Activated CD4-positive, CD25-positive, alpha-beta regulatory T cell treated with anti-CD3 and anti-CD28 coated beads, Interleukin-2, amount 50 U/mL, for 16 hours (primary cell): Measurements from ENCODE around the gene GMPPA.

Experiments used
- DNase-seq: peaks from one replicate; pipeline ENCODE4 v3.0.0-alpha.2; 2020; ENCODE audit warnings: low read depth, low spot score

GMPPA gene

DNA sequence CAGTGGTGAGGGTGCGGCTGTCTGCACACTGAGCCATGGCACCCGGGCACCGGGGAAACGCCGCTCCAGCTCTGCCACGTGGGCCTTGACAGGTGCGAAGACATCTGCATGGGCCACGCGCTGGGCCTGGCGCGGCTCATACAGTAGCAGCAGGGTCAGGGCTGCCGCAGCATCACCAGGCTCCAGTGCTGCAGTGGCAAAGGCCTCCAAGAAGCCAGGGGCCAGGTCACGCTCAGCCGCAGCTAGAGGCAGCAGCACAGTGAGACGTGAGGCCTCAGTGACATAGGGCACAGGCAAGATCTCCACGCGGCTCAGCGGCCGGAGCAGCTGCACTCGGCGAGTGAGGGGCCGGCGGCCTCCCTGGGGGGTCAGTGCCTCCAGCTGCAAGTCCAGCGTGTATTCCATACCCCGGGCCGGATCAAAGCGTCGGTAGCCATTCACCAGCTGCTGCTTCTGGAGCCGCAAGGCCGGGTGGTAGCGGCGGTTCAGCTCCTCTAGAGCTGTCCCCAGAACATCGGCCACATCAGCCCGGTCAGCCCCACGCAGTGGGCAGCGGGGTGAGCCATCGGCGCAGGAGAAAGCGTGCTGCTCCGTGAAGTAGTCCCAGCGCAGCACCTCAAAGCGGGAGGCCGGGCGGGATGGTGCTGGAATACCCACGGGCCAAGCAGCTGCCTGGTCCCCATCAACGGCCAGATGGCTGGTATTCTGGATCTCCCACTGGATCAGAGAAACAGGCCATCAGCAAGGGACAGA, 41.4 kb downstream of the GMPPA start:
- DNase-seq, result no peak

DNA sequence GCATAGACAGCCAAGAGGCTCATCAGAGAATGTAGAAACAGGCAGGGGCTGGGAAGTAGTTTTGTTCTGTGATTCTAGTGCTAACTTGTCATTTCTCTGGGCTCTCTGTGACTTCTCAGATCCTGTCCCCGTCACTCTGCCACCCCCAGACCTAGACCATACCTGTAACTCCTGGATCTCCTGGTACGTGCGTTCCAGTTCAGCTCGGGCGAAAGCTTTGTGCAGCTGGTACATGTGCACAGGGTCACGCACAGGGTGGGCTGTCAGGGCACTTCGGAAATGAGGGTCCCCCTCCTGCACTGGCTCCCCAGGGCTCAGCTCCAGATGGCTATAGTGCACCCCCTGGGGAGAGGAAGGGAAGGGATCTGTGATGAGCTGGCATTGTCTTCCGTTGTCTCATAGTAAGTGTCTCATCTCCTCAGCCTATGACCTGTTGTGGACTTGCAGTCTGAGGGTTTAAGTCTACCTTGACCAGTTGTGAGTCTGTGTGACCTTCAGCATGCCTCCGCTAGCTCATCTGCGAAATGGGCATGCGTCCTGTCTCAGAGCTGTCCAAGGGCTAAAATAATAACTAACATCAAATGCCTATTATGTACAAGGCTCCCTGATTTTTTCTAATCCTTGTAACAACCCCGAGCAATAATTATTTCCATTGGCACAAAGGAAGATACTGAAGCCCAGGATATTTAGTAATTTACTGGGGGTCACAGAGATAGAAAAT, 42.3 kb downstream of the GMPPA start:
- DNase-seq, result no peak

DNA sequence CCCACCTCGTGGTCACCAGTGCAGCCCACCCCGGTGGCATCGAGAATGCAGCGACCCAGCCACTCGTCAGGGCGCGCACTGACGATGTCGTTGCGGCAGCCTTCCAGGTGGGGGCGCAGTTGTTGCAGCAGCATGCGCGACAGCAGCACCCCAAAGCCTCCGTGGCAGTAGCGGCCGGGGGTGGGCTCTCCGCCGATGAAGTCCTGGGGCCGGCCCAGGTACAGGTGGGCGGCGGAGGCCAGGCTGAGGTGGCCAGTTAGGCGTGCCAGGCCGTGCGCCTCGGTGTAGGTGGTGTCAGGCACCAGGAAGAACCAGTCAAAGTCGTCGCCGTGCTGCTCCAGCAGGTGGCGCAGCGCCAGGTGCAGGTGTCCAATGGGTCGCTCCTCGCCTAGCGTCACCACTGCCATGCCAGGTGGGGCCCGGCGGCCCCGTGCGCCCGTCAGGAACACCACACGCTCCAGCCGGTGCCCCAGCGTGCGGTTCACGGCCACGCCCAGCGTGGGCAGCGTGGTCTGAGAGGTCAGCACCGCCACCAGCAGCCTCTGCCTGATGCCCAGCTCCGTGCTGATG, 43.0 kb downstream of the GMPPA start:
- DNase-seq, result peak; percentile 73

DNA sequence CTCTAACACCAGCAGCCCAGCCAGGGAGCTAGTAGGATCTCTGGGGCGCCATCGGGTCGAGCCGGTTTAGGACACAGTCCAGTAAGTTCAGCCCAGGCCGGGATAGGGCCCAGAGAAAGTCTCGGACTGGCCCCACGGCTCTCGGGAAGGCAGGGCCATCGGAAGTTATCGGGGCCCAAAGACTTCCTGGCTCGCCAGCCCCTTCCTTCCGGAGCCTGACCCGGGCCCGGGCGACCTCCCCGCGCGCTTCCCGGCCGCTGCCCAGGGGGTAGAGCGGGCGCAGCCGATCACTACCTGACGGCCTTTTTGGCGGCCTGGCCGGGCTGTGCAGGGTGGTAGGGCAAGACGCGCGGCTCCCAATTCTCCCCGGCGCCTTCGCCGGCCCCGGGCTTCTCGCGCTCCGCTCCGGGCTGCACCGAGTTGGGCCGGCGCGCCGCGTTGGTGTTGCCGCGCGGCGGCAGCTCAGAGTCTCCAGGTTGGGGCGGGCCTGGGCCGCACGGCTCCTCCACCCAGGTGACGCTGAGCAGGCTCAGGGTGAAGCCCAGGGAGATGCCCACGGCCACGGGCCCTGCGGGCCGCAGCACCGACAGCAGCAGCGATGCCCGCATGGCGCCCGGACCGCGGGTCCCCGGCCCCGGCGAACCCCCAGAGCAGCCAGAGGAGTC, 44.4 kb downstream of the GMPPA start:
- no peak for DNase-seq

DNA sequence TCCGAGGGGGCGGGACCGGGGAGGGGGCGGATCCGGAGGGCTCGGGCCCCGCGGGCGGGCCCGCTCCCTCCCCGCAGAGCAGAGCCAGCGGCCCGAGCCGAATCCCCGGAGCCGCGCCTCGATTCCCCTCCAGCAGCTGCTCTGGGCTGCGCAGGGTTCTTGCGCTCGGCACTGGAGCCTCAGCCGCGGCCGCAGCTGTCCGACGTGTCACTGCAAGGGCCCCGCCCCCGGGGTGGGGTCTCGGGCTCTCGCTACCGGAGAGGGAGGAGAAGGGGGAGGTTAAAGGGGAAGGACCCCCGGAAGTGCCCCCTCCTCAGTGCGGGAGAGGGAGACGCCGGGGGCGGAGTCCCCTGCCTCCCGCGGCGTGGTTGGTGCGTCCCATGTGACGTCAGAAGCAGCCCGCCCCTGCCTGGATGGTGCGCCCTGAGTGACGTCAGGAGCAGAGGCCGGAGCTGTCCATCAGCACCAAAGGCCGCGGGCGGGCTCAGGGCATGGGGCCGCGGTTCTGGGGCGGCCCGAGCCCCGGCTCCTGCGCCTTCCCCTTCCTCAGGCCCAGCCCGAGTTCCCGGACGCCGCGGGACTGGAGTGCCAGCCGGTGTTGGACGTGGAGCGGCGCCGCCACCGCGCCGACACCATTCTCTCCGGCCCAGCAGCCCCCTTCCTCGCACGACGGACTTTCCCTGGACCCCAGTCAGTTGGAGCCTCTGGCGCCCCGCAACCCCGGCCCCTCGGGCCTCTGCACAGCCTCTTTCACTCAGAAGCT, 45.1 kb downstream of the GMPPA start, which contains the start of the genes CHPF and TMEM198:
Gene CHPF (minus strand): TSS at position 214 of the 763 bp plus-strand sequence. CDS start 271 bp downstream, outside the sequence.
Gene TMEM198 (plus strand): TSS at position 433 of the 763 bp plus-strand sequence. CDS start 700 bp downstream, outside the sequence.
- DNase-seq, result peak; percentile 79

DNA sequence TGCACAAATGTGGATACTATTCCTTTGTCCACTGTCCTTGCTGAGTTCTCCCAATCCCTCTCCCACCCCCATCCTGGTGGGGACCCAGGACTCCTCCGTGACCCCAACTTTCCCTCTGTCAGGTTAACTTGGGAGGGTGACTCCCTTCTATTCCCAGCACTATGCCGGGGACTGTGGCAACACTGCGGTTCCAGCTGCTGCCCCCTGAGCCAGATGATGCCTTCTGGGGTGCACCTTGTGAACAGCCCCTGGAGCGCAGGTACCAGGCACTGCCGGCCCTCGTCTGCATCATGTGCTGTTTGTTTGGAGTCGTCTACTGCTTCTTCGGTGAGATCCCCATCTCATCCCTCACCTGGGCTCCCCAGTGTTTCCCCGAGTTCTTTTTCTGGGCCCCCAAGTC, 45.9 kb downstream of the GMPPA start:
- DNase-seq, result no peak

DNA sequence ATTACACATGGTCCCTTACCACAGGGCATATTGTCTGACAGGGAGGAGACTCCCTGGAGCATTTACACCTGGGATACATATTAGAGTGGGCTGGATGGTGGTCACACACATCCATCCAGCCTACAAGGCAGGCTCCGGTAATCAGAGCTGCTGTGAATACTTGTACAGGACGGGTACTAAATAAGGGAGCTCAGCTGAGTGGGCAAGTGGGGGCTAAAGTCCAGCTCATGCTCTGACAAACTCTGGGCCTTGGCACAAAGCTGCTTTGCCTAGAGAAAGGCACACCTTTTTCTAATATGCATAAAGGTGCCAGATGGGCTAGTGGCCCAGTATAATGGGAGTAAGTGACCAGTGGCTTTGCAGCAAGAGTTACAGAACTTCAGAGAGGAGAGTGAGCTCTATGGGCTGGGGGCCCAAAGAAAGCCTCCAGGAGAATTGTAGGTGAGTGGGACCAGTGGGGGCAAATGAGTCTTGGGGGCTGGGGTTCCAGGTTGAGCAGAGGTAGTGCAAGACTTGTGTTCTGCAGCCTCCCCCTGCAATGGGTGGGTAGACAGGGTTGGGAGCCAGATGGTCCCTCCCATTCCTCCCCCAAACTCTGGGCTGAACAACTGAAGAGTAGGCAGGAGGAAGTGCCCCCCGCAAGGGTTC, 46.7 kb downstream of the GMPPA start:
- DNase-seq, result no peak

DNA sequence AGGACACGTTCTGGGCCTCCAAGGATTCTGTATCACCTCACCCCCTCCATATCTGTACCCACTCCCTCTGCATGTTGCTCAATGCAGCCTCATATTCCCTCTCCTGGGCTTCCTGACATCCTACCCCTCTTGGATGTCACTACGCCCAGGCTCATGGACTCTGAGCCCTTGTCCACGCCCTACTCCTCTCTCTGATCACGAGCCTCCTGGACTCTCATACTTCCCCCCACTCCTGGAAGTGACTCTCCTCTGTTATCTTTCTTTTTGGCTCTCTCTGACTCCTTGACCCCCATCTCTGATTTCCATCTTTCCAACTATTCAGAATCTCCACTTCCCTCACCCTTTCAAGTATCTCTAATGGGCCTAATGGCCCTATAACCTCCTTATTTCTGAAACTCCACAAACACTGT, 47.3 kb downstream of the GMPPA start:
- no peak for DNase-seq

DNA sequence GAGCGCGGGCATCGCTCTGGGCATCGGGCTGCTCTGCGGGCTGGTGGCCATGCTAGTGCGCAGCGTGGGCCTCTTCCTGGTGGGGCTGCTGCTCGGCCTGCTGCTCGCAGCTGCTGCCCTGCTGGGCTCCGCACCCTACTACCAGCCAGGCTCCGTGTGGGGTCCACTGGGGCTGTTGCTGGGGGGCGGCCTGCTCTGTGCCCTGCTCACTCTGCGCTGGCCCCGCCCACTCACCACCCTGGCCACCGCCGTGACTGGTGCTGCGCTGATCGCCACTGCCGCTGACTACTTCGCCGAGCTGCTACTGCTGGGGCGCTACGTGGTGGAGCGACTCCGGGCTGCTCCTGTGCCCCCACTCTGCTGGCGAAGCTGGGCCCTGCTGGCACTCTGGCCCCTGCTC, 48.9 kb downstream of the GMPPA start:
- DNase-seq, result no peak

DNA sequence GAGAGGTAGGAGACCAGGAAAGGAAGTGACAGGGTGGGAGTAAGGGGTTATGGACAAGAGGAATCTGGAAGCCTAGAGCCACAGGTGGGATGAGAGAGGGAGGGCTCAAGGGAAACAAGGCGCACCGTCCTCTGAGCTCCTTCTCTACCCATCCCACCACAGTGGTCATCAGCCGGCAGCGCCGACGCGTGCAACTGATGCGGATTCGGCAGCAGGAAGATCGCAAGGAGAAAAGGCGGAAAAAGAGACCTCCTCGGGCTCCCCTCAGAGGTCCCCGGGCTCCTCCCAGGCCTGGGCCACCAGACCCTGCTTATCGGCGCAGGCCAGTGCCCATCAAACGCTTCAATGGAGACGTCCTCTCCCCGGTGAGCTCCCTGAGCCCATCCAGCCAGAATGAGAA, 50.3 kb downstream of the GMPPA start:
- DNase-seq, result no peak

DNA sequence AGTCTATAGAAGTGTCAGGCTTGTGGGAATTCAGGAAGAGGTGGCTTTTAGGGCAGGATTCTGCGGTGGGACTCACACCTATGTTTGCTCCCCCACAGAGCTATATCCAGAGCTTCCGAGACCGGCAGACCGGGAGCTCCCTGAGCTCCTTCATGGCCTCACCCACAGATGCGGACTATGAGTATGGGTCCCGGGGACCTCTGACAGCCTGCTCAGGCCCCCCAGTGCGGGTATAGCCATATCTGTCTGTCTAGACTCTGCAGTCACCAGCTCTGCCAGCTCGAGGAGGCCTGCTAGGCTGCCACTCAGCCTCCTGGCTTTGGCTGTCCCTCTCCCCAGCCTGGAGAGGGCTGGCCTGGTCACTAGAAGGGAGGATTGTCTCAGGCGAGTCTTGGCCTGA, 50.9 kb downstream of the GMPPA start:
- DNase-seq, result no peak

DNA sequence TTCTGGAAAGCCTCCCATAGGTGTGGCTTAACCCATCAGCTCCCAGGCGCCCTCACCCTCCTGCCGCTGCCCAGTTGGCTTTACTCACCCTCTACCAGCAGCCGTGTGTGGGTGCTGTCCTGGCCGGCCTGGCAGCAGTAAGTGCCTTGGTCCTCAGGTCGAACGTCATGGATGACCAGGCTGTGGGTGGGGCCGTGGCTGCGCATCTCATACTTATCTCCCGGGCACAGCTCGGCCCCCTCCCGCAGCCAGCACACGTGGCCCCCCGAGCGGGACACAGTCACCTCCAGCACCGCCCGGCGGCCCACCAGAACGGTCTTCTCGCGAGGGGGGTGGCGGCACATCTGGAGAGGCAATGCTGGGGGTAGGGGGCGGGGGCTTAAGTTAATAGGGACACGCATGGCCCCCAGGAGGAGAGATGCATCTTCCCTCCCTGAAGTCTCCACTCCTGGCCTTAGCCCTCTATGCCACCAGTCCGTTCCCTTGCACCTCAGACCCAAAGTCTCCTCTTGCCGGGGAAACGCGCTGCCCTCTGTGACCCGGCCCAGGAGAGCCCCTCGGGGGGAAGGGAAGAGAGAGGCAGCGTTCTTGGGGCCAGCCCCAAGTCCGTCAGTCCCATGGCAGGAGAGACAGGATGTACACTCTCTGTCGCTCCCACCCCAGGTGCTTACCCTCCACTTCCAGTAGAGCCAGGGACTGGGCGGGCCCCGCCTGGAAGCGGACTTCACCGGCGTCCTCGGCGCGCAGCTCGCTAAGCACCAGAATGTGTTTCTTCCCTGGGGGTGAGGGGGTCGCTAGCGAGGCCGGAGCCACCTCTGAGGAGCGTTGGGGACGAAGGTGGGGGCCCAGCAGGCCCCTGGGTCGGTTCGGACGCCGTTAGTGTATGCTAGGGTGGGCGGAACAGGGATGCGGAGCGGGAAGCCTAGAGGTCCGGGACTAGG, 53.0 kb downstream of the GMPPA start:
- DNase-seq, result no peak

DNA sequence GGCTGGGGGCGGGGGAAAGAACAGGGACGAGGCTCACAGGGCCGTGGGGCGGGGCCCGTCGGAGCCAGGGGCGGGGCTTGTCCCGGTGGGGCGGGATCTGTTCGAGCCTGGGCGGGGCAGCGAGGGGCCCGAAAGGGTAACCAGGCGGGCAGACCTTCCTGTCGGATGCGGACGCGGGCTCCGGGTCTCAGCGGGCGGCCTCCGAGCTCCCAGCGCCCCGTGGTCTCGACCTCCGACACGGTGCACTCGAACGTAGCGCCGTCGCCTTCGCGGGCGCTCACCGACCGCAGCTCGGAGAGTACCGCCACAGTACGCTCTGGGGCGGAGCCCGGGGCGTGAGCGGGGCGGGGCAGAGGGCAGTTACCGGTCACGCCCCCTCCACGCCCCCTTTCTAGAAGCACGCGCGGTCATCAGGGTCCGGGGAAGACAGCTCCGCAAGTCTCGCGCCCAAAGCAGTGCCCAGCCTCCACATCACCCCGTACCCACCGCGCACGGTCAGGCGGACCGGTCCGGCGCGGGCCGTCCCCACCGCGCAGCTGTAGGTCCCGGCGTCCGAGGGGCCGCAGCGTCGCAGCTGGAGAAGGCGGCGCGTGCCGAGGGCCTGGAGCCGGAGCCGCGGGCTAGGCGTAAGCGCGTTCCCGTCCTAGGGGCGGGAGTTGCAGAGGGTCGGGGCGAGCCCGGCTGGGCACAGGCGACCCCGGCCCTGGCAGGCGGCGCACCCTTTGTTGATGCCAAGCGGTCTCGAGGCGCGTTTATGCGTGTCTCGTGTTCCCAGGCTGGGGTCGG, 53.9 kb downstream of the GMPPA start:
- peak; percentile 44 for DNase-seq

DNA sequence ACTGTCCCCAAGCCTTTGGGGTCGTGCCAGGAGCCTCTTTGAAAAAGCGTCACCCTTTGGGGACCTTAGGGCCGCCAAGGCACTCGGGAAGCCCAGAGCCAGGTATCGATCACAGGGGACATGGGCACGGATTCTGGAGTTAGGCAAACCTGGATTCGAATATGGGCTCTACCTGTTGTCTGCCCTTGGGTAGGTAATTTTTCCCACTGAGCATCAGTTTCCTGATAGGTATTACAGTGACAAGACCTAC, 54.4 kb downstream of the GMPPA start:
- no peak for DNase-seq

DNA sequence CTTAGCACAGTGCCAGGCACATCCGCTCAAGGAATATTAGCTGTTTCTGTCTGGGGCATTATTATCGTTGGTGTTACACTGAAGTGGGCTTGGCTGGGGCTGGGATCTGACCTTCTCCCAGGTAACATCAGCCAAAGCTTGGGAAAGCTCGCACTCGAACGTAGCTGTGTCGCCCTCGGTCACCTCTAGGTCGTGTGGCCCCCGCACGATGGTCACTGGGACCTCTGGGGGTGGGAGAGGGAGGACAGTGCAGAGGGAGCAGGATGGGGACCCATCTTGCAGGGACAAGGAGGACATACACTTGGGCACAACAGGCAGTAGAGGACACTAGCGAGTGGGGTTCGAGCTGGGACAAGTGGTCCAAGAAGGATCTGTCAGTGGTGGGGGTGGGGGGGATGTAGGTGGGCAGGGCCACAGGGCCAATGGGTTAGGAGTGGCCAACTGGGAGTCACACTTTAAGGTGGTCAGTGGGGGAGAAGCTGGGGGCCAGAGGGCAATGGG, 54.8 kb downstream of the GMPPA start:
- no peak for DNase-seq

DNA sequence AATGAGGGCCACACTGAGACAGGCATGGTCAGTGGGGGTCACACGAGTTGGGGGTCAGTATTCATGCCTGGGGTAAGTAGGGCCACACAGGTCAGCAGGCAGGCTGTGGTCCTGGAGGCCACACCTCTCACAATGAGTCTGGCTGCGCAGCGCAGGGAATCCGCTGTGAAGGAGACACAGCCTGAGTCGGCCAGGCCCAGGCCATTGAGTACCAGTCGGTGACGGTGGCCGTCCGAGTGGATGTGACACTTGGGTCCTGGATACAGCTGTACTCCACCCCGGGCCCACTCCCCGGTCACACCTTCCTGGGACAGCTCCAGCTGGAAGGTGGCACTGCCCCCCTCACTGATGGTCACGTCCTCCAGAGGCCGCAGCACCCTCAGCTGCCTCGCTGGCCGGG, 55.7 kb downstream of the GMPPA start:
- DNase-seq, result no peak

DNA sequence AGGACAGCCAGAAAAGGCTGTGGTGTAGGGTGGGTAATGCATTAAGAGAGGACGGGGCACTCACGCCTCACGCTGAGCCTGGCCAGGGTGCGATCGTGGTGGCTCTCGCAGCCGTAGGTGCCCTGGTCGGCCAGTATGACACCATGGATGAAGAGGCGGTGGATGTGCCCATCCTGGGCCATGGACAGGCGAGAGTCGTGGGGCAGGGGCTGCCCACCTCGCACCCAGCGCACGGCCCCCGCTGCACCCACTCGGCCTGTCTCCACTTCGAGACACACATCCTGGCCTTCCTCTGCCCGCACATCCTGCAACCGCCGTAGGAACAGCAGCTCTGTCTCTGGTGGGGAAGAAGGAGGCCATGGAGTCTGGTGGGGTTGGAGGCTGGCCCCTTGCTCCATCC, 57.3 kb downstream of the GMPPA start:
- DNase-seq, result no peak

DNA sequence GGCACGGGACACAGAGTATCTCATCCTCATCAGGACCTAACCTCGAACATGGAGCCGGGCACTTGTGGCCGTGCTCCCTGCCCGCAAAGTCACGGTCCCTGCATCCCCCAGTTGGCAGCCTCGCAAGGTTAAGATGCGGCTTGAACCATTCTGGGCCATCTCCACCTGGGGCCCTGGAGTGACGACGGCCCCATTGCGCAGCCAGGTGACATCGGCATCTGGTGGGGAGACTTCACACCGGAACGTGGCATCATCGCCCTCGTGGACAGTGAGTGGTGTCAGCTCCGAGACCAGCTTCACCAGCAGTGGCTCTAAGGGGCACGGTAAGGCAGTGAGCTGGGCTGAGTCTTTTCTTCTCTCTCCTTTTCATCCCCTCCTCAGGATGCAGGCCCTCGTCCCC, 57.7 kb downstream of the GMPPA start:
- no peak for DNase-seq
